ENCODE measurements around the gene GRID2.

GRID2 gene

GRCh38 chr4:92825256-92825655, 521.5 kb downstream of the GRID2 start:
- H3K36me3 ChIP-seq (ENCODE audit: control insufficient read depth in 5 of 5, insufficient read depth in 5 of 5, low read length in 5 of 5): no peaks in the 10 kb centered on the region
- H3K9me3 ChIP-seq (ENCODE audit: control insufficient read depth in 5 of 5, low read length in 5 of 5): peaks cover 0 to 2% (median 0%) of the 10 kb centered on the region in 5 donors
- no peaks in the 10 kb centered on the region for H3K27me3 ChIP-seq (ENCODE audit: control insufficient read depth in 5 of 5, insufficient read depth in 4 of 5, low read length in 5 of 5)
- H3K9ac ChIP-seq (ENCODE audit: low read length in 5 of 5): no peak overlapping the region
- H3K4me1 ChIP-seq (ENCODE audit: control insufficient read depth in 5 of 5, insufficient read depth in 5 of 5, low read length in 5 of 5): no peaks in the 10 kb centered on the region
- no peak overlapping the region for H3K27ac ChIP-seq (ENCODE audit: low read depth, low read length)
- H3K4me3 ChIP-seq (ENCODE audit: low read depth in 1 of 5, low read length in 5 of 5): no peak overlapping the region

- H3K27me3 ChIP-seq (ENCODE audit: control insufficient read depth in 5 of 5, insufficient read depth in 4 of 5, low read length in 5 of 5): no peaks in the 10 kb centered on the region
- H3K4me3 ChIP-seq (ENCODE audit: low read depth in 1 of 5, low read length in 5 of 5): no peak overlapping the region
- no peaks in the 10 kb centered on the region for H3K36me3 ChIP-seq (ENCODE audit: control insufficient read depth in 5 of 5, insufficient read depth in 5 of 5, low read length in 5 of 5)
- H3K9me3 ChIP-seq (ENCODE audit: control insufficient read depth in 5 of 5, low read length in 5 of 5): peaks cover 0 to 2% (median 0%) of the 10 kb centered on the region in 5 donors
- H3K9ac ChIP-seq (ENCODE audit: low read length in 5 of 5): no peak overlapping the region
- H3K27ac ChIP-seq (ENCODE audit: low read depth, low read length): no peak overlapping the region
- no peaks in the 10 kb centered on the region for H3K4me1 ChIP-seq (ENCODE audit: control insufficient read depth in 5 of 5, insufficient read depth in 5 of 5, low read length in 5 of 5)
Measured at GRCh38 chr4:92825791-92826190, 522.0 kb downstream of the GRID2 start.

GRCh38 chr4:92830771-92831170, 527.0 kb downstream of the GRID2 start:
- Histone ChIP-seq H3K4me1 (ENCODE audit: control insufficient read depth in 5 of 5, insufficient read depth in 5 of 5, low read length in 5 of 5) (no peaks in the 10 kb centered on the region), H3K36me3 (ENCODE audit: control insufficient read depth in 5 of 5, insufficient read depth in 5 of 5, low read length in 5 of 5) (no peaks in the 10 kb centered on the region), H3K9ac (ENCODE audit: low read length in 5 of 5) (no peak overlapping the region), H3K4me3 (ENCODE audit: low read depth in 1 of 5, low read length in 5 of 5) (no peak overlapping the region), H3K27me3 (ENCODE audit: control insufficient read depth in 5 of 5, insufficient read depth in 4 of 5, low read length in 5 of 5) (no peaks in the 10 kb centered on the region), H3K9me3 (ENCODE audit: control insufficient read depth in 5 of 5, low read length in 5 of 5) (no peaks in the 10 kb centered on the region), H3K27ac (ENCODE audit: low read depth, low read length) (no peak overlapping the region)

- Histone ChIP-seq H3K36me3 (ENCODE audit: control insufficient read depth in 5 of 5, insufficient read depth in 5 of 5, low read length in 5 of 5) (no peaks in the 10 kb centered on the region), H3K27me3 (ENCODE audit: control insufficient read depth in 5 of 5, insufficient read depth in 4 of 5, low read length in 5 of 5) (no peaks in the 10 kb centered on the region), H3K4me3 (ENCODE audit: low read depth in 1 of 5, low read length in 5 of 5) (no peak overlapping the region), H3K9ac (ENCODE audit: low read length in 5 of 5) (no peak overlapping the region), H3K9me3 (ENCODE audit: control insufficient read depth in 5 of 5, low read length in 5 of 5) (no peaks in the 10 kb centered on the region), H3K4me1 (ENCODE audit: control insufficient read depth in 5 of 5, insufficient read depth in 5 of 5, low read length in 5 of 5) (no peaks in the 10 kb centered on the region), H3K27ac (ENCODE audit: low read depth, low read length) (no peak overlapping the region)
Measured at GRCh38 chr4:92840880-92841279, 537.1 kb downstream of the GRID2 start.

- Histone ChIP-seq H3K9ac (ENCODE audit: low read length in 5 of 5) (no peak overlapping the region), H3K27ac (ENCODE audit: low read depth, low read length) (no peak overlapping the region), H3K4me1 (ENCODE audit: control insufficient read depth in 5 of 5, insufficient read depth in 5 of 5, low read length in 5 of 5) (no peaks in the 10 kb centered on the region), H3K9me3 (ENCODE audit: control insufficient read depth in 5 of 5, low read length in 5 of 5) (no peaks in the 10 kb centered on the region), H3K36me3 (ENCODE audit: control insufficient read depth in 5 of 5, insufficient read depth in 5 of 5, low read length in 5 of 5) (no peaks in the 10 kb centered on the region), H3K27me3 (ENCODE audit: control insufficient read depth in 5 of 5, insufficient read depth in 4 of 5, low read length in 5 of 5) (no peaks in the 10 kb centered on the region), H3K4me3 (ENCODE audit: low read depth in 1 of 5, low read length in 5 of 5) (no peak overlapping the region)
Measured at GRCh38 chr4:92843784-92844183, 540.0 kb downstream of the GRID2 start.

GRCh38 chr4:92847026-92847425, 543.3 kb downstream of the GRID2 start:
- Histone ChIP-seq H3K9ac (ENCODE audit: low read length in 5 of 5) (no peak overlapping the region), H3K4me3 (ENCODE audit: low read depth in 1 of 5, low read length in 5 of 5) (no peak overlapping the region), H3K4me1 (ENCODE audit: control insufficient read depth in 5 of 5, insufficient read depth in 5 of 5, low read length in 5 of 5) (no peaks in the 10 kb centered on the region), H3K9me3 (ENCODE audit: control insufficient read depth in 5 of 5, low read length in 5 of 5) (no peaks in the 10 kb centered on the region), H3K27me3 (ENCODE audit: control insufficient read depth in 5 of 5, insufficient read depth in 4 of 5, low read length in 5 of 5) (no peaks in the 10 kb centered on the region), H3K36me3 (ENCODE audit: control insufficient read depth in 5 of 5, insufficient read depth in 5 of 5, low read length in 5 of 5) (no peaks in the 10 kb centered on the region), H3K27ac (ENCODE audit: low read depth, low read length) (no peak overlapping the region)

- Histone ChIP-seq H3K36me3 (ENCODE audit: control insufficient read depth in 5 of 5, insufficient read depth in 5 of 5, low read length in 5 of 5) (no peaks in the 10 kb centered on the region), H3K9ac (ENCODE audit: low read length in 5 of 5) (no peak overlapping the region), H3K4me1 (ENCODE audit: control insufficient read depth in 5 of 5, insufficient read depth in 5 of 5, low read length in 5 of 5) (no peaks in the 10 kb centered on the region), H3K9me3 (ENCODE audit: control insufficient read depth in 5 of 5, low read length in 5 of 5) (no peaks in the 10 kb centered on the region), H3K27me3 (ENCODE audit: control insufficient read depth in 5 of 5, insufficient read depth in 4 of 5, low read length in 5 of 5) (no peaks in the 10 kb centered on the region), H3K27ac (ENCODE audit: low read depth, low read length) (no peak overlapping the region), H3K4me3 (ENCODE audit: low read depth in 1 of 5, low read length in 5 of 5) (no peak overlapping the region)
Measured at GRCh38 chr4:92862509-92862908, 558.7 kb downstream of the GRID2 start.

- Histone ChIP-seq H3K27ac (ENCODE audit: low read depth, low read length) (no peak overlapping the region), H3K9ac (ENCODE audit: low read length in 5 of 5) (no peak overlapping the region), H3K27me3 (ENCODE audit: control insufficient read depth in 5 of 5, insufficient read depth in 4 of 5, low read length in 5 of 5) (no peaks in the 10 kb centered on the region), H3K4me3 (ENCODE audit: low read depth in 1 of 5, low read length in 5 of 5) (no peak overlapping the region), H3K4me1 (ENCODE audit: control insufficient read depth in 5 of 5, insufficient read depth in 5 of 5, low read length in 5 of 5) (no peaks in the 10 kb centered on the region), H3K9me3 (ENCODE audit: control insufficient read depth in 5 of 5, low read length in 5 of 5) (no peaks in the 10 kb centered on the region), H3K36me3 (ENCODE audit: control insufficient read depth in 5 of 5, insufficient read depth in 5 of 5, low read length in 5 of 5) (no peaks in the 10 kb centered on the region)
Measured at GRCh38 chr4:92864096-92864495, 560.3 kb downstream of the GRID2 start.

GRCh38 chr4:92872604-92873003, 568.8 kb downstream of the GRID2 start:
- Histone ChIP-seq H3K4me1 (ENCODE audit: control insufficient read depth in 5 of 5, insufficient read depth in 5 of 5, low read length in 5 of 5) (no peaks in the 10 kb centered on the region), H3K9ac (ENCODE audit: low read length in 5 of 5) (no peak overlapping the region), H3K9me3 (ENCODE audit: control insufficient read depth in 5 of 5, low read length in 5 of 5) (no peaks in the 10 kb centered on the region), H3K27me3 (ENCODE audit: control insufficient read depth in 5 of 5, insufficient read depth in 4 of 5, low read length in 5 of 5) (no peaks in the 10 kb centered on the region), H3K36me3 (ENCODE audit: control insufficient read depth in 5 of 5, insufficient read depth in 5 of 5, low read length in 5 of 5) (no peaks in the 10 kb centered on the region), H3K27ac (ENCODE audit: low read depth, low read length) (no peak overlapping the region), H3K4me3 (ENCODE audit: low read depth in 1 of 5, low read length in 5 of 5) (no peak overlapping the region)

- peaks cover 0 to 19% (median 4%) of the 10 kb centered on the region in 5 donors for H3K4me1 ChIP-seq (ENCODE audit: control insufficient read depth in 5 of 5, insufficient read depth in 5 of 5, low read length in 5 of 5)
- H3K27ac ChIP-seq (ENCODE audit: low read depth, low read length): no peak overlapping the region
- no peak overlapping the region for H3K9ac ChIP-seq (ENCODE audit: low read length in 5 of 5)
- H3K4me3 ChIP-seq (ENCODE audit: low read depth in 1 of 5, low read length in 5 of 5): no peak overlapping the region
- no peaks in the 10 kb centered on the region for H3K27me3 ChIP-seq (ENCODE audit: control insufficient read depth in 5 of 5, insufficient read depth in 4 of 5, low read length in 5 of 5)
- H3K9me3 ChIP-seq (ENCODE audit: control insufficient read depth in 5 of 5, low read length in 5 of 5): peaks cover 0 to 4% (median 0%) of the 10 kb centered on the region in 5 donors
- H3K36me3 ChIP-seq (ENCODE audit: control insufficient read depth in 5 of 5, insufficient read depth in 5 of 5, low read length in 5 of 5): no peaks in the 10 kb centered on the region
Measured at GRCh38 chr4:92885632-92886031, 581.9 kb downstream of the GRID2 start.

GRCh38 chr4:92952426-92952825, 648.7 kb downstream of the GRID2 start:
- no peak overlapping the region for H3K4me3 ChIP-seq (ENCODE audit: low read depth in 1 of 5, low read length in 5 of 5)
- no peak overlapping the region for H3K9ac ChIP-seq (ENCODE audit: low read length in 5 of 5)
- H3K4me1 ChIP-seq (ENCODE audit: control insufficient read depth in 5 of 5, insufficient read depth in 5 of 5, low read length in 5 of 5): no peaks in the 10 kb centered on the region
- no peaks in the 10 kb centered on the region for H3K27me3 ChIP-seq (ENCODE audit: control insufficient read depth in 5 of 5, insufficient read depth in 4 of 5, low read length in 5 of 5)
- no peaks in the 10 kb centered on the region for H3K9me3 ChIP-seq (ENCODE audit: control insufficient read depth in 5 of 5, low read length in 5 of 5)
- no peaks in the 10 kb centered on the region for H3K36me3 ChIP-seq (ENCODE audit: control insufficient read depth in 5 of 5, insufficient read depth in 5 of 5, low read length in 5 of 5)
- no peak overlapping the region for H3K27ac ChIP-seq (ENCODE audit: low read depth, low read length)

Measured in subcutaneous abdominal adipose tissue (tissue), 5 donors.